Mesodermal cell (in vitro differentiated cells): Measurements from ENCODE around the gene SOX5.

Source experiments
- H3K27ac ChIP-seq: 2 replicates; pipeline ENCODE4 v1.7.0; 2013; ENCODE audit warnings: mild to moderate bottlenecking, low read depth, low read length, moderate library complexity; ENCODE audit not compliant: severe bottlenecking
- H3K36me3 ChIP-seq: 2 replicates; pipeline ENCODE4 v1.7.1; 2013; ENCODE audit warnings: mild to moderate bottlenecking, low read length, moderate library complexity; ENCODE audit not compliant: control insufficient read depth, insufficient read depth
- H3K4me1 ChIP-seq: one replicate; pipeline ENCODE4 v1.7.1; 2013; ENCODE audit warnings: mild to moderate bottlenecking, low read length; ENCODE audit not compliant: insufficient read depth, control insufficient read depth, poor library complexity, severe bottlenecking
- H3K4me3 ChIP-seq: 2 replicates; pipeline ENCODE4 v1.7.0; 2013; ENCODE audit warnings: low read length, control low read depth, mild to moderate bottlenecking; ENCODE audit not compliant: insufficient read depth, poor library complexity, severe bottlenecking; ENCODE audit errors: extremely low read depth
- H3K9me3 ChIP-seq: 2 replicates; pipeline ENCODE4 v1.7.1; 2013; ENCODE audit warnings: mild to moderate bottlenecking, low read length, moderate library complexity; ENCODE audit not compliant: control insufficient read depth
- WGBS, 2 experiments: methylation state at CpG; one replicate each; pipeline ENCODE4 v1.1.5; 2013; ENCODE audit warnings: missing lambda C conversion rate in 2 of 2; ENCODE audit not compliant: insufficient coverage in 2 of 2; 5-methylcytosine and 5-hydroxymethylcytosine counted together

The SOX5 gene

DNA sequence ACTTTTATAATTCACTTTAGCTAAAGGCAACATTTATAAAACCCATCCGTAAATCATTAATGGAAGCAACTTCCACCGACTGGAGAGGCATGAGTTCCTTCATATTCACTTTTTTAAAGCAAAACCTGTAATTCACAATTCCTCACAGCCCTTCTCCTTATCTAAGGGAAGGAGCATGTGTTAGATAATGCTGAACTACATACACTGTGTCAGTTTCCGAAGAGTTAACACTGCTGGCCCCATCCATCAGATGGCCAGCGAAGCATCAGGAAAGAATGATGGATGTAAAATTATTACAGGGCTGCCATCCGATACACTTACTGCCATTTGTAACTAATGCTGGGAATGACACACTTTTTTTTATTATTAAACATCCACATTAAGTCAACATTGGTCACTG lies 392.8 kb downstream of the SOX5 start:
- 80% methylated on average over 2 of the region's 5 CpGs; no CpG with 5 or more reads in 1 of the 2 experiments for WGBS, 2 experiments
- Histone ChIP-seq H3K27ac (no peak overlapping the region), H3K9me3 (no peaks in the 10 kb centered on the region), H3K36me3 (peaks cover 12% of the 10 kb centered on the region), H3K4me3 (no peak overlapping the region), H3K4me1 (no peaks in the 10 kb centered on the region)

DNA sequence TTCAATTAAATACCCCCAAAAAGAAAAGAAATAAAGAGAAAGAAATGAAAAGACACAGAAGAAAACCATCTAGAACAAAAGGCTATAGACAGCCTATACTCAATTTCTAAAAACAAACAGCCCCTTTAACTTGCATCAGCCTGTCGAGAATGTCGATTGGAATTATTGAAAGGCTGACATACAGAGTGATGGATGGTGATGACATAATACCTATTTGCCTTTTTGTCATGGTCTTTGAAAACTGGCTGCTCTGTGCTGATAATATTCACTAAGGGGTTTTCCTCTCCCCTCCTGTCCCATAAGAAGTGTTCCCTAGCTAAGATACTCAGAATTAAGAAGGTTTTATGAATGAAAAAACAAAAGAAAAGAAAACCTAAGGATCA lies 393.7 kb downstream of the SOX5 start:
- Histone ChIP-seq H3K36me3 (peaks cover 4% of the 10 kb centered on the region), H3K27ac (peak overlapping the region; percentile 47), H3K4me1 (no peaks in the 10 kb centered on the region), H3K4me3 (no peak overlapping the region), H3K9me3 (no peaks in the 10 kb centered on the region)
- WGBS, 2 experiments, result no CpG with 5 or more reads among the region's 2 CpGs

DNA sequence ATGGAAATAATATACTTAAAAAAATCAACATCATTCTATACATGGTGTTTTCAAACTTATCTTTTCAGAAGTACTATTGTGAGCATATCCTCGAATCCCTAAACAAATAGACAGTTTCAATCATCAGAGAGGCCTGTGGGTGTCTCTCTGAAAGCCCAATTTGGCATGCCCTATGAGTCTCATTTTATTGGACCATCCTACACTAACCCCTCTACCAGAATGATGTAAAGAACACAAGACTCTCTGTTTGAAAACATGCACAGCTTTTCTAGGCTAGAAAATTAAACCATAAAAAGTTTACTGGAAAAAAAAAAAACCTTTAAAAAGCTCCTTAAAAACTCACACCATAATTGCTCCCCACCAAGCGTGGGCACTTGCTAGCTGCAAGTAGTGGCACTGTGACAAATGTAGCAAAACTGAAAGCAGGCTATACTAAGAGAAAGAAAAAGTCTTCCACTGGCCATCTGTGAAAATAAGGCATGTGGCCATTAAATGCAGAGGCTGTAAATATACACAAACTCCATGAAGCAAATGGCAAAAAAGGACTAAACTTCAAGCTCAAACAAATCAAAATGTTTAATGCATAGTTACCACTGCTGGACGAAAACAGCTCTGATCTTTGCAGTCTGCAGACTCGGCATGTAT lies 394.2 kb downstream of the SOX5 start:
- no peaks in the 10 kb centered on the region for H3K4me1 ChIP-seq
- H3K9me3 ChIP-seq, result no peaks in the 10 kb centered on the region
- no peak overlapping the region for H3K4me3 ChIP-seq
- peaks cover 3% of the 10 kb centered on the region for H3K36me3 ChIP-seq
- WGBS, 2 experiments, result 75% methylated on average over 1 of the region's 4 CpGs; no CpG with 5 or more reads in 1 of the 2 experiments
- peak overlapping the region; percentile 47 for H3K27ac ChIP-seq

DNA sequence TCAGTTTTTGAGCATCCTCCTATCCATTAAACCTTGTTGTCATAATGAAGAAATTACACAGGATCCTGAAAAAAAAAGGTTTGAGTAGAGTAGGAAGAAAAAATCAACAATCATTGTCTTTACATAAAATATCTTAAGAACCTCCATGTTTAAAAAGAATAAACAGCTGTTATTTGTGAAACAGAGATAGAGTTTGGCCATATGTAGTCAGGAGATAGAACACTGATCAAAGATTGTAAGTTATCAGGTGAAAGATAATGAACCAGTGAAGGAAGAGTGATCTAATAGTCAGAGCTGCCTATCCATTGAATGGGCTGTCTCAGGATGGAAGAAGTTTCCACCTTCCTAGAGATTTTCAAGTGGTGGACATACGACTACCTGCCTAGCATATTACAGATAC lies 397.1 kb downstream of the SOX5 start:
- no CpG with 5 or more reads among the region's 1 CpG for WGBS, 2 experiments

DNA sequence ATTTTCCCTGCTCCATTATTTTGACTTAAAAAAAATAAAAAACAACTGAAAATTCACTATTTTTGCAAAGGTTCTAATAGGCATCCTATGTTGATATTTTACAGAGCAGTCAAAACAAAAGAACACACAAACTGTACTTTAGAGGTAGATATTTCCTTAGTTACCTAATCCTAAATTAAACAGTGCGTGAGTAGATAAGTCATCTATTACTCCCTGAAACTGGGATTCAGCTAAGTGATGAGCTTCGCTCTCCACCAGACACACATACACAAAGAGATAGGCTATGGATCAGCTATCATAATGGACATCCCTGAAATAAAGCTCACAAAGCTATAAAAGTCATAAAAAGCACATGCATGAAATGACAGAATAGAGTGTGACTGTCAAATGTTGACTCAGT lies 398.7 kb downstream of the SOX5 start:
- Histone ChIP-seq H3K36me3 (no peaks in the 10 kb centered on the region), H3K4me3 (no peak overlapping the region), H3K27ac (no peak overlapping the region), H3K9me3 (no peaks in the 10 kb centered on the region), H3K4me1 (no peaks in the 10 kb centered on the region)
- no CpG with 5 or more reads among the region's 2 CpGs for WGBS, 2 experiments

More for the DNA sequence above, 397.1 kb downstream of the SOX5 start:
- Histone ChIP-seq H3K27ac (no peak overlapping the region), H3K36me3 (no peaks in the 10 kb centered on the region), H3K9me3 (no peaks in the 10 kb centered on the region), H3K4me3 (no peak overlapping the region), H3K4me1 (no peaks in the 10 kb centered on the region)

DNA sequence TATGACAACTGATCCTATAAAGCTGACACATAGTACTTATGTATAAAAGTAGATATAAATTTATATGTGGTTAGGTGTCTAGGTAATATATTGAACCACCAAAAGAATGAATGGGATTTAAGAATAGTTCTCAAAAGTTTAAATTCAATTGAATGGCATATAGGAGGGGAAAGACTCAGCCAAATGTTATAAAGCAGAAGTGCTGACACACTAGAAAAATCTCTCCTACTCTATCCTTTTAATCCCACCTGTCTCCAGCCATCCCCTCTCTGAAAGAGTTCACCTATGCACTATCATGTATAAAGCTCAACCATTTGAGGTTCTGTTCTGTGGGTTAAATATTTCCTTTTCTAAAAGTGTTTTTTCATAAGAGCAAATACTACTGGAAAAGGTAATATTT lies 400.7 kb downstream of the SOX5 start:
- Histone ChIP-seq H3K4me3 (no peak overlapping the region), H3K4me1 (no peaks in the 10 kb centered on the region), H3K9me3 (no peaks in the 10 kb centered on the region), H3K27ac (no peak overlapping the region), H3K36me3 (peaks cover 8% of the 10 kb centered on the region)

DNA sequence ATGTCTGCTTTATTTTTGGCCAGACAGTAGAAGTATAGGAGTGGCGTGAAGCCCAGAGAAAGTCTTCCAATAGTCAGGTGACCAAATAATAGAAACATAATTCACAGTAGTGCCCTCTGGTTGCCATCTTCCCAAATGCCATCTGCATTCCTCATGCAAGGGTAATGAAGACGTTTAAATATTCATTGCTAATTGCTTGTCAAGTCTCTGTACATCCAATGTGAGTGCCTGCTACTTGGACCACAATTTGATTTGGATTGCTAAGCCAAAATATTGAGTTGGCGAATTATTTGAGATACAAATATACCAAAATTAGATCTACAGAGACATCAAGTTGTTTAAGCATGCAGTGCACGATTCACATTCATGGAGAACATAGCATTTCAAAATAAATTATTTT lies 402.7 kb downstream of the SOX5 start:
- Histone ChIP-seq H3K36me3 (peaks cover 13% of the 10 kb centered on the region), H3K4me3 (no peak overlapping the region), H3K27ac (no peak overlapping the region), H3K4me1 (no peaks in the 10 kb centered on the region), H3K9me3 (no peaks in the 10 kb centered on the region)
- WGBS, 2 experiments, result 94 to 100% methylated on average over 1 to 2 of the region's 4 CpGs

DNA sequence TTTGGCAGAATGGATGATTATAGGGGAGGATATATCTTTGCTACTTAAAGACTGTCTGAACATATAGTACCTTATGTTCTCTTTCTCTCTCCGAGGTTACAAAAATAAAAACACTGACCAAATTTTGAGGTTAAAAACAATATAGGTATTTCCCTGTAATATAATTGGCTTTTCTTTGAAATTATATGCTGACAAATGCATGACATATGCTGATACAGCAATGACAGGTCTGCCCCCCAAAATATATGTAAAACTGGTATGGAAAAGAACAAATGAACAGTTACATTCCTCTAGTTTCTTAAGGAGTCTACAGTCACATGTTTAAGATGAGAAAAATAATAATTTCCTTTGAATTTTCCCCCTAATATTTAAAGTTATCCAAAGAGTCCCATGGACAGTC lies 405.7 kb downstream of the SOX5 start:
- Histone ChIP-seq H3K4me3 (no peak overlapping the region), H3K27ac (no peak overlapping the region), H3K36me3 (peaks cover 13% of the 10 kb centered on the region), H3K9me3 (no peaks in the 10 kb centered on the region), H3K4me1 (no peaks in the 10 kb centered on the region)
- WGBS, 2 experiments, result no CpG with 5 or more reads among the region's 1 CpG

DNA sequence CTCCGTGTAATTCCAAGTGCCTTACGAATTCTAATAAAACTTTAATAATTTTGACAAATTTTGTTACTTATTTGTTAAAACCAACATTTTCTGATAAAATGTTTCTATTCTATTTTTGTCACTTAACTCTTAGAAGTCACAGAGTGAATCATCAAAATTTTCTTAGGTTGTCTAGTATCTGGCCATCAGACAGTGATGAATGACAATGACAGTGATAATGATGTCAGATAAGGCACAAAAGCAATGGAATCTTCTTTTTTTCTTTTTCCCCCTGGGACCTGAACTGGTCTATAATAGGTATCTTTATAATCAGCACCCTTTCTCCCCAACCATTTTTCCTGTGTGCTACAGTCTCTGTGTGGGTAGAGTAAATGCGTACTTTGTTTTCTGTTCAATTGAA lies 407.3 kb downstream of the SOX5 start:
- Histone ChIP-seq H3K36me3 (peaks cover 17% of the 10 kb centered on the region), H3K4me3 (no peak overlapping the region), H3K9me3 (no peaks in the 10 kb centered on the region), H3K27ac (no peak overlapping the region), H3K4me1 (no peaks in the 10 kb centered on the region)
- WGBS, 2 experiments, result no CpG with 5 or more reads among the region's 3 CpGs

DNA sequence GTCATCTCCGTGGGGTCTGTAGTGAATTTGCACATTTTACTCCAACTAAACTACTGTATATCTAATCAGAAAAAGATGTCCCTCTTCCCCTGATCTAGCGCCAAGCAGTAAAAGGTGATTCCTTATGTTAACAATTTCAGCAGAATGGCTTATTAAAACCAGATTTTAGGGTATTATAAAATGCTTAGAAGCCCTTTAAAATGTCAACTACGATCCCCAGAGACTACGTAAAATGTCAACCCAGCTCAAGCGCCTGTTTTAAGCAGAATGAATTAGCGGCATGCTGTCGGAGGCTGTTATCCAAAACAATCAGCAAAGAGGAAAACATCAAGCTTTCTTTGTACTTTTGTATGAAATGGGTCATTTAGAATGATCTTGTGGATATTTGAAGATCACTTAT lies 408.9 kb downstream of the SOX5 start:
- H3K4me3 ChIP-seq, result no peak overlapping the region
- H3K9me3 ChIP-seq, result no peaks in the 10 kb centered on the region
- no peak overlapping the region for H3K27ac ChIP-seq
- 87 to 100% methylated on average over 4 to 5 of the region's 7 CpGs for WGBS, 2 experiments
- no peaks in the 10 kb centered on the region for H3K4me1 ChIP-seq
- peaks cover 23% of the 10 kb centered on the region for H3K36me3 ChIP-seq

DNA sequence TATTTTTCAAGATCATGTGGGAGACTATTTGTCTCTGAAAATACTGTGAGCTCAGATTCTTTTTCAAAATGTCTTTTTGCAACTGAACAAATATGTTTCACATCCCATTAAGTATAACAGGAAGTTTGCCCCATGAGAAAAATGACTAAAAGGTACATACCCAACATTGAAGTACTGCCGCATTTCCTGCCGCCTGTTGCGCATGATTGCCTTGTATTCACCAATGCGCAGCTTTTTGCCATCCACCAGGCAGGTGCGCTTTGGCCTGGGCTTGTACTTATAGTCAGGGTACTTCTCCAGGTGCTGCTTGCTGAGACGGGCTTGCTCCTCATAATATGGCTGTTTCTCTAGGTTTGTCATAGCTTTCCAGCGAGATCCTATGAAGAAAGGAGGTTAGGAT lies 413.2 kb downstream of the SOX5 start:
- 84 to 93% methylated on average over 7 of the region's 7 CpGs for WGBS, 2 experiments
- Histone ChIP-seq H3K36me3 (peaks cover 28% of the 10 kb centered on the region), H3K27ac (no peak overlapping the region)

More for the DNA sequence above, 413.2 kb downstream of the SOX5 start:
- Histone ChIP-seq H3K9me3 (no peaks in the 10 kb centered on the region), H3K4me1 (no peaks in the 10 kb centered on the region), H3K4me3 (no peak overlapping the region)
